ENCODE data around the gene GPC6.

GRCh38 chr13:93965587-93965986, 739.0 kb downstream of the GPC6 start:
- TF ChIP-seq EZH2phosphoT487 (IDR thresholded peaks at IDR 0.05; ENCODE audit: insufficient read depth, low read depth), result no peak
- TF ChIP-seq EZH2 (IDR thresholded peaks at IDR 0.05; ENCODE audit: insufficient read depth, poor library complexity, severe bottlenecking), result no peak

Data from GM23248 (cell line).